GM19467 (cell line): ENCODE measurements around the gene SLC35F3.

Experiments used
- ATAC-seq: cut with Tn5 transposase; IDR thresholded peaks from one replicate; pipeline ENCODE4 v1.9.1; 2021; ENCODE audit warnings: mild to moderate bottlenecking, moderate library complexity; ENCODE audit not compliant: unreplicated experiment

Gene SLC35F3

GRCh38 chr1:233971753-233972152 is 67.3 kb downstream of the SLC35F3 start:
- no peak for ATAC-seq

GRCh38 chr1:233972563-233972950 is 68.1 kb downstream of the SLC35F3 start:
- no peak for ATAC-seq

- ATAC-seq: no peak
Observed at GRCh38 chr1:233972951-233973635, 68.6 kb downstream of the SLC35F3 start.

- no peak for ATAC-seq
Observed at GRCh38 chr1:233975486-233975885, 71.0 kb downstream of the SLC35F3 start.

GRCh38 chr1:233981042-233981675 is 76.7 kb downstream of the SLC35F3 start:
- no peak for ATAC-seq

- ATAC-seq: no peak
Observed at GRCh38 chr1:233982827-233983518, 78.5 kb downstream of the SLC35F3 start.

GRCh38 chr1:233983811-233984210 is 79.3 kb downstream of the SLC35F3 start:
- no peak for ATAC-seq

- ATAC-seq: no peak
Observed at GRCh38 chr1:233988963-233989696, 84.7 kb downstream of the SLC35F3 start.

GRCh38 chr1:233990486-233990885 is 86.0 kb downstream of the SLC35F3 start:
- no peak for ATAC-seq

- no peak for ATAC-seq
Observed at GRCh38 chr1:233993651-233994050, 89.2 kb downstream of the SLC35F3 start.

- ATAC-seq: no peak
Observed at GRCh38 chr1:233994112-233994511, 89.6 kb downstream of the SLC35F3 start.

- no peak for ATAC-seq
Observed at GRCh38 chr1:233998456-233998855, 94.0 kb downstream of the SLC35F3 start.

GRCh38 chr1:233998891-233999290 is 94.4 kb downstream of the SLC35F3 start:
- no peak for ATAC-seq

- no peak for ATAC-seq
Observed at GRCh38 chr1:234000557-234001041, 96.1 kb downstream of the SLC35F3 start.

- ATAC-seq: no peak
Observed at GRCh38 chr1:234001817-234002216, 97.3 kb downstream of the SLC35F3 start.

- ATAC-seq: no peak
Observed at GRCh38 chr1:234004591-234004990, 100.1 kb downstream of the SLC35F3 start.

GRCh38 chr1:234007684-234008083 is 103.2 kb downstream of the SLC35F3 start:
- ATAC-seq: no peak

- ATAC-seq: no peak
Observed at GRCh38 chr1:234008591-234008990, 104.1 kb downstream of the SLC35F3 start.

GRCh38 chr1:234009668-234010067 is 105.2 kb downstream of the SLC35F3 start:
- ATAC-seq: no peak

GRCh38 chr1:234014208-234014607 is 109.7 kb downstream of the SLC35F3 start:
- no peak for ATAC-seq

- no peak for ATAC-seq
Observed at GRCh38 chr1:234018816-234019215, 114.3 kb downstream of the SLC35F3 start.
